NT2/D1 (cell line): Measurements from ENCODE around the gene PLXNB2.

Experiments
- SUZ12 ChIP-seq: IDR thresholded peaks from 2 replicates; pipeline ENCODE4 v1.6.1; 2011; ENCODE audit not compliant: insufficient read length, insufficient read depth; ENCODE audit errors: extremely low read depth
- YY1 ChIP-seq: IDR thresholded peaks from 2 replicates; pipeline ENCODE4 v1.6.1; 2011; ENCODE audit not compliant: insufficient read length, insufficient read depth
- ZNF274 ChIP-seq: IDR thresholded peaks from 2 replicates; pipeline ENCODE4 v1.6.1; 2011; ENCODE audit warnings: mild to moderate bottlenecking, low read depth, low read length

DNA sequence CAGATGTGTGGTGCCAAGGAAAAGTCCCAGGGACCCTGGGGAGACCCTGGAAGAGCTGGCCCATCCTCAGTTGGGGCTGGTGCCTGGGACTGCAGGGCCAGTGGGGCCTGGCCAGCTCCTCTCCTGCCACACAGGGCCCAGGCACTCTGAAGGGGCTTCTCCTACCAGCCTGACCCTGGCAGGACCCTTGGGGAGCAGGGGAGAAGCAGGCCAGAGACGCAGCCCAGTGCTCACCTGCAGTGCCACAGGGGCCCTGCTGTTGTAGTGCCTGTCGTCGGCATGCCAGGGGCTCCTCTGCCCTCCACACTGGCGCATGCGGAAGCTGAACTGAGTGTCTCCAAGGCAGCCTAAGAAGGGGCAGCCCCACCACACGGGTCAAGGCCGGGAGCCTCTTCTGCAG is 10.2 kb upstream of the PLXNB2 start:
- TF ChIP-seq YY1 = no peak
- no peak for TF ChIP-seq SUZ12
- no peak for TF ChIP-seq ZNF274
